Fibroblast of upper back skin (primary cell): ENCODE data around the gene ACO1.

Experiments
- DNase-seq: peaks from one replicate; pipeline ENCODE4 v3.0.0-alpha.2; 2013

The ACO1 gene

DNA sequence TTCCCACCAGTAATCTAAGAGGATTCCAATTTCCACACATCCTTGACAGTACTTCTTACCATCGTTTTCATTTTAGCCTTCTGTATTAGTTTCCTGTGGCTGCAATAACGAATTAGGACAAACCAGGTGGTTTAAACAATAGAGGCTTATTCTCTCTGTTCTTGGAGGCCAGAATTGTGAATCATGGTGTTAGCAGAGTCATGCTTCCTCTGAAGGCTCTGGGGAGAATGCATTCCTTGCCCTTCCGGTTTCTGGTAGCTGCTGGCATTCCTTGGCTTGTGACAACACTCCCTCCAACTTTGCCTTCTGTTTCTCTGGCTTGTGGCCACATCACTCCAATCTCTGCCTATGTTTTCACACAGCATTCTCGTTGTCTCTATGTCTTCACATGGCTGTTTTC, 118.0 kb downstream of the ACO1 start:
- peak; percentile 38 for DNase-seq

GRCh38 chr9:32503008-32503407, 118.6 kb downstream of the ACO1 start:
- no peak for DNase-seq
